GM12872 (cell line): ENCODE measurements around the gene SEPTIN1.

Experiments used
- CTCF ChIP-seq: IDR thresholded peaks from 3 replicates; pipeline ENCODE4 v1.5.1; 2011; ENCODE audit warnings: low read depth, mild to moderate bottlenecking, low read length, moderate library complexity; ENCODE audit not compliant: insufficient read depth

SEPTIN1 gene

DNA sequence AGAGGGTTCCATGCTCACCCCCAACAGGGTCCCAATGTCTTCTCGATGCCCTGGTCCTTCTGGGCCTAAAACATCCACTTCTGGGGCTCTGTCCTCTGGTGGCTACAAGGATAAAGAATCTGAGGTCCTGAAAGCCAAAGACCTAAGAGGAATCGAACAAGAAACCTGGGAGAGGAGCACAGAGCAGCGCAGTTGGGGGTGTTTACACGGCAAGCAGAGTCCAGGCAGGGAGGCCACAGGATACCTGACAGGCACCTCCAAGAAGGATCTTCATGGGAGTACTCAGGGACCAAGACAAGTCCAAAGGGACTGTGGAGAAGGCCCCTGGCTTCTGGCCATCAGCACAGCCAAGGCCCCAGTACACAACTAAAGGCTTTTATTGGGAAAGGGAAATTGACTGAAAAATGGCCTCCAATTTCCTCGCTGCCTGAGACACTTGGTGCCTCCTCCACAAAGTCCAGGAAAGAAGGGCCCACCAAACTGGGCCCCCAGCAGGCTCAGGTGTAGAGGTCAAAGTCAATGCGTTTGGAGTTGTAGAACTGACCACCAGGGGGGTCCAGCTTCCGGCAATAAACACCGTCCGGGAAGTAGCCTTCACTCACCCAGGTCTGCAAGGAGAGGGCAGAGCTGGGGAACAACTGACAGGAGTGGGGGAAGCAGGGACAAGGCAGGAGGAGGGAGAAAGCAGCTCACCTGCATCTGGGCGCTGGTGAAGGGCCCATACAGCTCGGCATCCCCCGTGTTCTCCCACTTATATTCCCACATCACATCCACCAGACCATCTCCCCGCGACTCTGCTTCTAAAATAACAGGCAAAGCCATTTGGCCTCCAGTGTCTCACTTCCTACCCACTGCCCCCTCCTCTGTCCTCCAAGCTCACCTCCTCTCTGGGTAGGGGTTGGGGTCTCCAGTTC is 29.6 kb downstream of the SEPTIN1 start:
- no peak for TF ChIP-seq CTCF

- TF ChIP-seq CTCF: no peak
These were observed 30.6 kb downstream of the SEPTIN1 start for GRCh38 chr16:30351586-30352419.

- no peak for TF ChIP-seq CTCF
These were observed 31.3 kb downstream of the SEPTIN1 start for GRCh38 chr16:30351001-30351441.

DNA sequence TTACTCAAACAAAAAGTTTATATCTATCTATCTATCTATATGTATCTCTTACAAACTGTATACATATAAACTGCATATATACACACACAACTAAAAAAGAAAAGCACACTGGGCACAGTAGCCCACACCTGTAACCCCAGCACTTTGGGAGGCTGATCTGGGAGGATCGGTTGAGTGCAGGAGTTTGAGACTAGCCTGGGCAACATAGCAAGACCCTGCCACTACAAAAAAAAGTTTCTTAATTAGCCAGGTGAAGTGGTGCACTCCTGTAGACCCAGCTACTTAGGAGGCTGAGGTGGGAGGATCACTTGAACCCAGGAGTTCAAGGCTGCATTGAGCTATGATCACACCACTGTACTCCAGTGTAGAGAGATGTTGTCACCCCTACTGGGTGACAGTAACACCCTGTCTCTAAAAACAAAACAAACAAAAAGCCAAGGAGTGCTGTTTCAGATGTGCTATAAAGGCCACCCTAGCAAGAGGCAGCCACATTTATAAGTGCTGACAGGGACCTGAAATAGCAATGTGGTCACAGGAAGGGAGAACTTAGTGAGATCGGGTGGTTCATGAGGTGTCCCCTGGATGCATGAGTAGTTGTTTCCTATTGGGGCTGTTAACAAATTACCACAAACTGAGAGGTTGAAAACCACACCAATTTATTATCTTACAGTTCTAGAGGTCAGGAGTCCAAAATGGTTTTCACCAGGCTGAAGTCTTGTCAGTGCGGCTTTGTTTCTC is 32.1 kb downstream of the SEPTIN1 start:
- TF ChIP-seq CTCF: no peak

GRCh38 chr16:30349675-30350074 is 32.7 kb downstream of the SEPTIN1 start:
- TF ChIP-seq CTCF: no peak

DNA sequence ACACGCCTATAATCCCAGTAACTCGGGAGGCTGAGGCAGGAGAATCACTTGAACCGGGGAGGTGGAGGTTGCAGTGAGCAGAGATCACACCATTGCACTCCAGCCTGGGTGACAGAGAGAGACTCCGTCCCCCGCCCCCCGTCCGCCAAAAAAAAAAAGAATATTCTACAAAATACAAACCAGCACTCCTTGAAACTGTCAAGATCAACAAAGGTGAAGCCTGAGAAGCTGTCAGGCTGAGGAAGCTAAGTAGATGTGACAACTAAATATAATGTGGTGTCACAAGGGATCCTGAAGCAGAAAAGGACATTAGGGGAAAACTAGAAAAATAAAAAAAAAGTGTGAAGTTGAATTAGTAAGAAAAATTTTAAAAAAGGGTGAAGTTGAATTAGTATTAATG is 33.4 kb downstream of the SEPTIN1 start:
- no peak for TF ChIP-seq CTCF

DNA sequence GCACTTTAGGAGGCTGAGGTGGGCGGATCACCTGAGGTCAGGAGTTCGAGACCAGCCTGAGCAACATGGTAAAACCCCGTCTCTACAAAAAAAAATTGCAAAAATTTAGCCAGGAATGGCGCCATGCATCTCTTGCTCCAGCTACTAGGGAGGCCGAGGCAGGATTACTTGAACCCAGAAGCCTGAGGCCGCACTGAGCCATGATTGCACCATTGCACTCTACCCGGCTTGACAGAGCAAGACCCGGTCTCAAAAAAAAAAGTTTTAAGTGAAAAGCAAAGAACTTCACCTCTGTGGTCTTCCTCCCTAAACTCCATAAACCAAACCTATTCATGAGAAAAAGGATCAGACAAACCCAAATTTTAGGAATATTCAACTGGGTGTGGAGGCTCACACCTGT is 34.2 kb downstream of the SEPTIN1 start:
- TF ChIP-seq CTCF: no peak
